OCI-LY7 (cell line): ENCODE measurements around the gene CNN2. TPM values are rescaled to one million over a fixed set of nuclear protein-coding genes. Genes with fewer than 3 reads are reported as not detected.

Experiments used
- BruUV-seq: library from RNA; stranded (reverse); fragments of 400-500 nt; replicated peaks from 2 replicates; lab custom pipeline; 2021; lab: Mats Ljungman, UMichigan
- CTCF ChIA-PET: fragments of 300-600 bp; sonication (Branson Sonifier 250); formaldehyde crosslinking; loops from one replicate; lab custom pipeline; 2022; ENCODE audit warnings: antibody characterized with exemption; ENCODE audit not compliant: unreplicated experiment; lab: Charles Lee
- POLR2A ChIA-PET: fragments of 300-600 bp; sonication (Branson Sonifier 250); formaldehyde crosslinking; loops from one replicate; lab custom pipeline; 2022; ENCODE audit warnings: antibody characterized with exemption; lab: Charles Lee
- DNase-seq: peaks from one replicate; pipeline ENCODE4 v3.0.0-alpha.2; 2015; ENCODE audit warnings: low spot score
- H2AFZ ChIP-seq: fragments of 200-600 bp; sonication (generic), shearing (Covaris generic); 2 replicates; pipeline ENCODE4 v1.6.1; 2014; ENCODE audit warnings: mild to moderate bottlenecking, antibody characterized with exemption, low read length, moderate library complexity
- H3K27ac ChIP-seq: fragments of 200-600 bp; sonication (generic); 2 replicates; pipeline ENCODE4 v1.5.1; 2014; ENCODE audit warnings: mixed run types, low read depth, mild to moderate bottlenecking, moderate library complexity, low read length, inconsistent platforms; ENCODE audit not compliant: poor library complexity, severe bottlenecking
- H3K36me3 ChIP-seq: fragments of 200-600 bp; sonication (generic); 2 replicates; pipeline ENCODE4 v1.6.1; 2014; ENCODE audit warnings: mild to moderate bottlenecking, antibody characterized with exemption, low read length, moderate library complexity, mixed read lengths; ENCODE audit not compliant: insufficient read depth
- H3K4me1 ChIP-seq: fragments of 200-600 bp; sonication (generic); 2 replicates; pipeline ENCODE4 v1.5.1; 2014; ENCODE audit warnings: mild to moderate bottlenecking, low read length; ENCODE audit not compliant: insufficient read depth, poor library complexity, severe bottlenecking
- H3K4me2 ChIP-seq: fragments of 200-600 bp; sonication (generic); 2 replicates; pipeline ENCODE4 v1.6.1; 2014; ENCODE audit warnings: mild to moderate bottlenecking, low read length
- H3K4me3 ChIP-seq: fragments of 200-600 bp; sonication (generic); 2 replicates; pipeline ENCODE4 v1.5.1; 2014; ENCODE audit warnings: mild to moderate bottlenecking, low read depth, low read length; ENCODE audit not compliant: poor library complexity, severe bottlenecking
- H3K79me2 ChIP-seq: fragments of 200-600 bp; sonication (generic); 2 replicates; pipeline ENCODE4 v1.6.1; 2016; ENCODE audit warnings: low read depth, mild to moderate bottlenecking, low read length, moderate library complexity, mixed read lengths; ENCODE audit not compliant: insufficient read depth
- H3K9me2 ChIP-seq: fragments of 200-600 bp; sonication (generic); 2 replicates; pipeline ENCODE4 v1.6.1; 2016; ENCODE audit warnings: mild to moderate bottlenecking, low read length, mixed read lengths; ENCODE audit not compliant: insufficient read depth
- H3K9me3 ChIP-seq: fragments of 200-600 bp; sonication (generic); 2 replicates; pipeline ENCODE4 v1.6.1; 2014; ENCODE audit warnings: mild to moderate bottlenecking, mixed run types, low read length, mixed read lengths
- H4K20me1 ChIP-seq: fragments of 200-600 bp; sonication (generic); 2 replicates; pipeline ENCODE4 v1.6.1; 2014; ENCODE audit warnings: mild to moderate bottlenecking, antibody characterized with exemption, low read length, moderate library complexity, mixed read lengths; ENCODE audit not compliant: insufficient read depth
- CTCF ChIP-seq: fragments of 200-600 bp; sonication (generic); conservative IDR thresholded peaks from 2 replicates; pipeline ENCODE4 v1.5.1; 2014; ENCODE audit warnings: mild to moderate bottlenecking, antibody characterized with exemption, low read length, moderate library complexity, mixed read lengths
- EZH2phosphoT487 ChIP-seq: fragments of 200-600 bp; sonication (generic); IDR thresholded peaks from 2 replicates; pipeline ENCODE4 v1.6.1; 2018; ENCODE audit warnings: low read depth, borderline replicate concordance, mild to moderate bottlenecking, mixed run types, antibody characterized with exemption, low read length, moderate library complexity, mixed read lengths
- intact Hi-C: fragments of 100-400 bp; cut with micrococcal nuclease; formaldehyde crosslinking; loops from one replicate; pipeline ENCODE4 v1.10.0; 2022; ENCODE audit not compliant: unreplicated experiment
- total RNA-seq, 2 experiments: library from RNA; depleted of rRNA in 1 of 2; stranded (reverse); fragments of >200 nt in 1 of 2; shearing (Covaris generic) in 1 of 2; gene quantifications; 2 replicates each; pipeline ENCODE4 v1.2.3, GENCODE V29; 2014 to 2022

Gene CNN2
- total RNA-seq, 2 experiments from 2014 or later: 73.7 to 127 TPM

GRCh38 chr19:1010586-1011510 is 15.6 kb upstream of the CNN2 start:
- POLR2A ChIA-PET: no interaction called here

GRCh38 chr19:1011831-1012333 is 14.5 kb upstream of the CNN2 start:
- BruUV-seq: no TSS peak
- no peaks in the 10 kb centered on the region for H4K20me1 ChIP-seq
- intact Hi-C loops: no loop called here
- POLR2A ChIA-PET: no interaction called here
- CTCF ChIA-PET: no interaction called here
- H3K4me2 ChIP-seq: no peak overlapping the region
- H3K4me3 ChIP-seq: no peak overlapping the region
- peaks cover 5% of the 10 kb centered on the region for H3K4me1 ChIP-seq
- no peaks in the 10 kb centered on the region for H3K9me2 ChIP-seq
- no peak overlapping the region for H3K27ac ChIP-seq
- peaks cover 22% of the 10 kb centered on the region for H3K79me2 ChIP-seq
- TF ChIP-seq EZH2phosphoT487 (no peak), CTCF (no peak)
- no peak overlapping the region for H2AFZ ChIP-seq
- H3K36me3 ChIP-seq: peaks cover 85% of the 10 kb centered on the region
- H3K9me3 ChIP-seq: no peaks in the 10 kb centered on the region
- DNase-seq: no peak

More at GRCh38 chr19:1010586-1011510, 15.6 kb upstream of the CNN2 start:
- H3K9me3 ChIP-seq: no peaks in the 10 kb centered on the region
- DNase-seq: no peak
- no peak overlapping the region for H2AFZ ChIP-seq
- intact Hi-C loops: no loop called here
- no TSS peak for BruUV-seq
- TF ChIP-seq CTCF (no peak), EZH2phosphoT487 (no peak)
- no peak overlapping the region for H3K27ac ChIP-seq
- peaks cover 85% of the 10 kb centered on the region for H3K36me3 ChIP-seq
- H4K20me1 ChIP-seq: no peaks in the 10 kb centered on the region
- H3K4me1 ChIP-seq: no peaks in the 10 kb centered on the region
- no peak overlapping the region for H3K4me2 ChIP-seq
- no peaks in the 10 kb centered on the region for H3K9me2 ChIP-seq
- H3K4me3 ChIP-seq: no peak overlapping the region
- H3K79me2 ChIP-seq: peaks cover 12% of the 10 kb centered on the region
- CTCF ChIA-PET: no interaction called here

GRCh38 chr19:1012334-1012733 is 14.1 kb upstream of the CNN2 start:
- no peak for DNase-seq
- TF ChIP-seq CTCF (no peak), EZH2phosphoT487 (no peak)
- Histone ChIP-seq H3K36me3 (peaks cover 82% of the 10 kb centered on the region), H3K27ac (no peak overlapping the region), H3K4me1 (peaks cover 10% of the 10 kb centered on the region), H3K9me3 (no peaks in the 10 kb centered on the region), H3K4me3 (no peak overlapping the region), H4K20me1 (peaks cover under 1% of the 10 kb centered on the region; the same call in 1 of the 2 replicates), H3K79me2 (peaks cover 27% of the 10 kb centered on the region), H3K4me2 (no peak overlapping the region), H3K9me2 (no peaks in the 10 kb centered on the region), H2AFZ (no peak overlapping the region)
- BruUV-seq: no TSS peak
- ChIA-PET CTCF (no interaction called here), POLR2A (no interaction called here)
- intact Hi-C loops: no loop called here
